Effector memory CD8-positive, alpha-beta T cell (primary cell): ENCODE results near the gene CCDC157.
A peak's percentile ranks its signal among the peaks of the same experiment; 100 is the strongest.

Source experiments
- ATAC-seq: fragments of 150-1000 bp; cut with Tn5 transposase; replicated peaks from 2 replicates; pipeline ENCODE4 v1.10.0; 2021; ENCODE audit warnings: mild to moderate bottlenecking, moderate library complexity
- DNase-seq, 3 experiments: peaks; one replicate each; pipeline ENCODE4 v3.0.0; 2021
- H3K27ac Mint-ChIP-seq, 2 donors: one replicate each; pipeline ENCODE4 v1.8.0; 2022; ENCODE audit warnings: mild to moderate bottlenecking in 2 of 2, mixed read lengths in 2 of 2, moderate library complexity in 2 of 2
- H3K27me3 Mint-ChIP-seq, 2 donors: one replicate each; pipeline ENCODE4 v1.8.0; 2022; ENCODE audit warnings: mixed read lengths in 2 of 2
- H3K36me3 Mint-ChIP-seq: one replicate; pipeline ENCODE4 v1.8.0; 2022; ENCODE audit warnings: mild to moderate bottlenecking, moderate library complexity, mixed read lengths; ENCODE audit not compliant: insufficient read depth
- H3K4me1 Mint-ChIP-seq, 2 donors: one replicate each; pipeline ENCODE4 v1.8.0; 2022; ENCODE audit warnings: low read depth in 2 of 2, mixed read lengths in 2 of 2
- H3K4me3 Mint-ChIP-seq, 2 donors: one replicate each; pipeline ENCODE4 v1.8.0; 2022; ENCODE audit warnings: mild to moderate bottlenecking in 2 of 2, mixed read lengths in 2 of 2, moderate library complexity in 2 of 2
- H3K9me3 Mint-ChIP-seq, 2 donors: one replicate each; pipeline ENCODE4 v1.8.0; 2022; ENCODE audit warnings: mixed read lengths in 2 of 2
- total RNA-seq, 9 experiments: gene quantifications; one replicate each; lab custom pipeline; 2026; lab: John Stamatoyannopoulos, UW

CCDC157 gene
- total RNA-seq, result 5.3 to 20.8 (median 9.8) reads per million in 9 experiments

- Mint-ChIP-seq H3K9me3 (no peaks in the 10 kb centered on the region), H3K4me1 (peaks cover 38 to 52% of the 10 kb centered on the region in 2 donors), H3K27ac (peak within 1 kb of the TSS; percentile 97), H3K27me3 (no peaks in the 10 kb centered on the region), H3K36me3 (peaks cover 51% of the 10 kb centered on the region), H3K4me3 (peak within 1 kb of the TSS; percentile 91 to 94)
- DNase-seq, result peak; percentile 81 to 87 (median 83)
- ATAC-seq, result peak; percentile 86
These were observed at the start of gene CCDC157, which contains the start of gene SF3A1 for GRCh38 chr22:30356449-30357235. CCDC157 (plus strand) TSS chr22:30357007; CDS start chr22:30366001, 8,994 bp downstream. SF3A1 (minus strand) TSS chr22:30356894; CDS start chr22:30356792, 102 bp downstream.

- Mint-ChIP-seq H3K4me3 (peak overlapping the region; percentile 79 to 81), H3K4me1 (peaks cover 95% of the 10 kb centered on the region in 2 donors), H3K36me3 (peaks cover 10% of the 10 kb centered on the region), H3K27ac (peak overlapping the region; percentile 94 to 95), H3K9me3 (no peaks in the 10 kb centered on the region), H3K27me3 (no peaks in the 10 kb centered on the region)
- ATAC-seq, result peak; percentile 36
- no peak for DNase-seq
These were observed 49.7 kb upstream of the CCDC157 start for GRCh38 chr22:30307041-30307574.

- no peak for ATAC-seq
- Mint-ChIP-seq H3K4me1 (peaks cover 95% of the 10 kb centered on the region in 2 donors), H3K27me3 (no peaks in the 10 kb centered on the region), H3K9me3 (no peaks in the 10 kb centered on the region), H3K4me3 (peak overlapping the region; percentile 73 to 81), H3K27ac (peak overlapping the region; percentile 94 to 95), H3K36me3 (peaks cover 9% of the 10 kb centered on the region)
- no peak for DNase-seq
These were observed 48.7 kb upstream of the CCDC157 start for GRCh38 chr22:30308093-30308492.

GRCh38 chr22:30308518-30309230 lies 48.1 kb upstream of the CCDC157 start:
- peaks cover 90 to 92% of the 10 kb centered on the region in 2 donors for H3K4me1 Mint-ChIP-seq
- no peaks in the 10 kb centered on the region for H3K27me3 Mint-ChIP-seq
- DNase-seq, result no peak
- ATAC-seq, result no peak
- peak overlapping the region; percentile 94 to 95 for H3K27ac Mint-ChIP-seq
- peaks cover 9% of the 10 kb centered on the region for H3K36me3 Mint-ChIP-seq
- H3K9me3 Mint-ChIP-seq, result no peaks in the 10 kb centered on the region
- peak overlapping the region; percentile 73 to 81 for H3K4me3 Mint-ChIP-seq

GRCh38 chr22:30309951-30310741 lies 46.7 kb upstream of the CCDC157 start:
- Mint-ChIP-seq H3K4me3 (peak overlapping the region; percentile 74 to 81), H3K27me3 (no peaks in the 10 kb centered on the region), H3K36me3 (peaks cover 14% of the 10 kb centered on the region), H3K27ac (peak overlapping the region; percentile 94 to 95), H3K4me1 (peaks cover 90 to 92% of the 10 kb centered on the region in 2 donors), H3K9me3 (no peaks in the 10 kb centered on the region)
- DNase-seq, result no peak
- ATAC-seq, result peak; percentile 55

- Mint-ChIP-seq H3K36me3 (peaks cover 16% of the 10 kb centered on the region), H3K4me3 (peak overlapping the region; percentile 74 to 81), H3K4me1 (peaks cover 90 to 92% of the 10 kb centered on the region in 2 donors), H3K9me3 (no peaks in the 10 kb centered on the region), H3K27me3 (no peaks in the 10 kb centered on the region), H3K27ac (peak overlapping the region; percentile 94 to 95)
- no peak for DNase-seq
- ATAC-seq, result no peak
These were observed 45.7 kb upstream of the CCDC157 start for GRCh38 chr22:30310881-30311771.

GRCh38 chr22:30312053-30312452 lies 44.8 kb upstream of the CCDC157 start:
- no peaks in the 10 kb centered on the region for H3K27me3 Mint-ChIP-seq
- peaks cover 86 to 89% of the 10 kb centered on the region in 2 donors for H3K4me1 Mint-ChIP-seq
- no peak for DNase-seq
- peak overlapping the region; percentile 34 to 68 for H3K4me3 Mint-ChIP-seq
- peak overlapping the region; percentile 94 to 95 for H3K27ac Mint-ChIP-seq
- no peaks in the 10 kb centered on the region for H3K9me3 Mint-ChIP-seq
- no peak for ATAC-seq
- H3K36me3 Mint-ChIP-seq, result peaks cover 16% of the 10 kb centered on the region

- H3K27ac Mint-ChIP-seq, result peak overlapping the region; percentile 87 to 95
- H3K4me1 Mint-ChIP-seq, result peaks cover 87 to 89% of the 10 kb centered on the region in 2 donors
- ATAC-seq, result no peak
- peak overlapping the region; percentile 50 to 64 for H3K4me3 Mint-ChIP-seq
- H3K27me3 Mint-ChIP-seq, result no peaks in the 10 kb centered on the region
- peaks cover 13% of the 10 kb centered on the region for H3K36me3 Mint-ChIP-seq
- H3K9me3 Mint-ChIP-seq, result no peaks in the 10 kb centered on the region
- DNase-seq, result no peak
These were observed 43.1 kb upstream of the CCDC157 start for GRCh38 chr22:30313527-30314363.

GRCh38 chr22:30314915-30315314 lies 41.9 kb upstream of the CCDC157 start:
- no peaks in the 10 kb centered on the region for H3K9me3 Mint-ChIP-seq
- H3K4me1 Mint-ChIP-seq, result peaks cover 88 to 89% of the 10 kb centered on the region in 2 donors
- H3K27me3 Mint-ChIP-seq, result no peaks in the 10 kb centered on the region
- peak overlapping the region; percentile 79 to 87 for H3K27ac Mint-ChIP-seq
- peak; percentile 90 for ATAC-seq
- H3K4me3 Mint-ChIP-seq, result peak overlapping the region; percentile 50 to 64
- DNase-seq, result peak in 2 of 3 experiments; percentile 28 to 41
- peaks cover 20% of the 10 kb centered on the region for H3K36me3 Mint-ChIP-seq

- peak; percentile 21 for ATAC-seq
- Mint-ChIP-seq H3K36me3 (peaks cover 22% of the 10 kb centered on the region), H3K4me3 (peak overlapping the region; percentile 18 to 57), H3K27me3 (no peaks in the 10 kb centered on the region), H3K27ac (peak overlapping the region; percentile 70 to 87), H3K4me1 (peaks cover 86 to 89% of the 10 kb centered on the region in 2 donors), H3K9me3 (no peaks in the 10 kb centered on the region)
- no peak for DNase-seq
These were observed 40.7 kb upstream of the CCDC157 start for GRCh38 chr22:30315962-30316576.

- ATAC-seq, result no peak
- peaks cover 81 to 86% of the 10 kb centered on the region in 2 donors for H3K4me1 Mint-ChIP-seq
- no peak for DNase-seq
- H3K27me3 Mint-ChIP-seq, result no peaks in the 10 kb centered on the region
- H3K36me3 Mint-ChIP-seq, result peaks cover 22% of the 10 kb centered on the region
- H3K9me3 Mint-ChIP-seq, result no peaks in the 10 kb centered on the region
- peak overlapping the region; percentile 37 to 50 for H3K4me3 Mint-ChIP-seq
- H3K27ac Mint-ChIP-seq, result peak overlapping the region; percentile 84 to 87
These were observed 39.0 kb upstream of the CCDC157 start for GRCh38 chr22:30317778-30318177.
